ENCODE measurements around the gene EML1.

Gene EML1

GRCh38 chr14:99931308-99931707 is 138.1 kb downstream of the EML1 start:
- no peak for DNase-seq (ENCODE audit: low spot score)
- in situ Hi-C loops (cut with MboI; ENCODE audit: low sequenced_read_pairs, unreplicated experiment): no loop called here
- TF ChIP-seq CTCF (IDR thresholded peaks at IDR 0.05; ENCODE audit: borderline replicate concordance, control extremely low read depth, extremely low read depth, insufficient read depth, missing control alignments): no peak

- in situ Hi-C loops (cut with MboI; ENCODE audit: low sequenced_read_pairs, unreplicated experiment): no loop called here
- DNase-seq (ENCODE audit: low spot score): no peak
- no peak for TF ChIP-seq CTCF (IDR thresholded peaks at IDR 0.05; ENCODE audit: borderline replicate concordance, control extremely low read depth, extremely low read depth, insufficient read depth, missing control alignments)
These were observed 142.8 kb downstream of the EML1 start for GRCh38 chr14:99936056-99936455.

- TF ChIP-seq CTCF (IDR thresholded peaks at IDR 0.05; ENCODE audit: borderline replicate concordance, control extremely low read depth, extremely low read depth, insufficient read depth, missing control alignments): no peak
- peak; percentile 81 for DNase-seq (ENCODE audit: low spot score)
- in situ Hi-C loops (cut with MboI; ENCODE audit: low sequenced_read_pairs, unreplicated experiment): no loop called here
These were observed 143.7 kb downstream of the EML1 start for GRCh38 chr14:99936738-99937474.

- in situ Hi-C loops (cut with MboI; ENCODE audit: low sequenced_read_pairs, unreplicated experiment): no loop called here
- TF ChIP-seq CTCF (IDR thresholded peaks at IDR 0.05; ENCODE audit: borderline replicate concordance, control extremely low read depth, extremely low read depth, insufficient read depth, missing control alignments): no peak
- DNase-seq (ENCODE audit: low spot score): no peak
These were observed 144.4 kb downstream of the EML1 start for GRCh38 chr14:99937475-99938244.

- in situ Hi-C loops (cut with MboI; ENCODE audit: low sequenced_read_pairs, unreplicated experiment): no loop called here
- no peak for DNase-seq (ENCODE audit: low spot score)
- no peak for TF ChIP-seq CTCF (IDR thresholded peaks at IDR 0.05; ENCODE audit: borderline replicate concordance, control extremely low read depth, extremely low read depth, insufficient read depth, missing control alignments)
These were observed 145.2 kb downstream of the EML1 start for GRCh38 chr14:99938376-99938775.

- in situ Hi-C loops (cut with MboI; ENCODE audit: low sequenced_read_pairs, unreplicated experiment): no loop called here
- DNase-seq (ENCODE audit: low spot score): no peak
- no peak for TF ChIP-seq CTCF (IDR thresholded peaks at IDR 0.05; ENCODE audit: borderline replicate concordance, control extremely low read depth, extremely low read depth, insufficient read depth, missing control alignments)
These were observed 145.7 kb downstream of the EML1 start for GRCh38 chr14:99938896-99939295.
